HL-60 (cell line): ENCODE measurements around the gene SLC12A1.

Experiments
- DNase-seq, 2 experiments: peaks; one replicate each; pipeline ENCODE4 v3.0.0-alpha.2; 2010 to 2020; ENCODE audit warnings: low read depth in 1 of 2, low spot score in 1 of 2
- H3K27ac ChIP-seq: fragments of 250-450 bp; sonication (Bioruptor Pico); replicated peaks from 2 replicates; pipeline ENCODE4 v1.5.1; 2020; ENCODE audit warnings: mild to moderate bottlenecking, moderate library complexity
- H3K27me3 ChIP-seq: fragments of 250-450 bp; sonication (Bioruptor Pico); 2 replicates; pipeline ENCODE4 v1.5.1; 2021; ENCODE audit warnings: mild to moderate bottlenecking, moderate library complexity; ENCODE audit not compliant: insufficient read depth, poor library complexity, severe bottlenecking
- H3K4me3 ChIP-seq: replicated peaks from 2 replicates; pipeline ENCODE4 v1.5.1; 2011; ENCODE audit warnings: mild to moderate bottlenecking, control low read depth, low read length; ENCODE audit not compliant: insufficient read depth
- CTCF ChIP-seq: IDR thresholded peaks from one replicate; pipeline ENCODE4 v1.5.1; 2011; ENCODE audit warnings: low read length, control low read depth, inconsistent platforms; ENCODE audit not compliant: insufficient read depth
- GABPA ChIP-seq: IDR thresholded peaks from 2 replicates; pipeline ENCODE4 v1.6.1; 2012; ENCODE audit warnings: low read depth
- POLR2AphosphoS5 ChIP-seq: IDR thresholded peaks from 2 replicates; pipeline ENCODE4 v1.6.1; 2012; ENCODE audit warnings: low read depth
- SPI1 ChIP-seq: IDR thresholded peaks from 2 replicates; pipeline ENCODE4 v1.6.1; 2012; ENCODE audit warnings: low read depth, mild to moderate bottlenecking, borderline replicate concordance
- TF ChIP-seq, protein P1 (sequence below): IDR thresholded peaks from 2 replicates; pipeline ENCODE4 v1.6.1; 2012; ENCODE audit warnings: low read depth; ENCODE audit not compliant: insufficient replicate concordance

The SLC12A1 gene

GRCh38 chr15:48343865-48344264, 137.8 kb downstream of the SLC12A1 start:
- Histone ChIP-seq H3K4me3 (no peak overlapping the region), H3K27ac (no peak overlapping the region), H3K27me3 (no peaks in the 10 kb centered on the region)
- no peak for TF ChIP-seq GABPA
- no peak for TF ChIP-seq SPI1
- TF ChIP-seq, protein P1, sequence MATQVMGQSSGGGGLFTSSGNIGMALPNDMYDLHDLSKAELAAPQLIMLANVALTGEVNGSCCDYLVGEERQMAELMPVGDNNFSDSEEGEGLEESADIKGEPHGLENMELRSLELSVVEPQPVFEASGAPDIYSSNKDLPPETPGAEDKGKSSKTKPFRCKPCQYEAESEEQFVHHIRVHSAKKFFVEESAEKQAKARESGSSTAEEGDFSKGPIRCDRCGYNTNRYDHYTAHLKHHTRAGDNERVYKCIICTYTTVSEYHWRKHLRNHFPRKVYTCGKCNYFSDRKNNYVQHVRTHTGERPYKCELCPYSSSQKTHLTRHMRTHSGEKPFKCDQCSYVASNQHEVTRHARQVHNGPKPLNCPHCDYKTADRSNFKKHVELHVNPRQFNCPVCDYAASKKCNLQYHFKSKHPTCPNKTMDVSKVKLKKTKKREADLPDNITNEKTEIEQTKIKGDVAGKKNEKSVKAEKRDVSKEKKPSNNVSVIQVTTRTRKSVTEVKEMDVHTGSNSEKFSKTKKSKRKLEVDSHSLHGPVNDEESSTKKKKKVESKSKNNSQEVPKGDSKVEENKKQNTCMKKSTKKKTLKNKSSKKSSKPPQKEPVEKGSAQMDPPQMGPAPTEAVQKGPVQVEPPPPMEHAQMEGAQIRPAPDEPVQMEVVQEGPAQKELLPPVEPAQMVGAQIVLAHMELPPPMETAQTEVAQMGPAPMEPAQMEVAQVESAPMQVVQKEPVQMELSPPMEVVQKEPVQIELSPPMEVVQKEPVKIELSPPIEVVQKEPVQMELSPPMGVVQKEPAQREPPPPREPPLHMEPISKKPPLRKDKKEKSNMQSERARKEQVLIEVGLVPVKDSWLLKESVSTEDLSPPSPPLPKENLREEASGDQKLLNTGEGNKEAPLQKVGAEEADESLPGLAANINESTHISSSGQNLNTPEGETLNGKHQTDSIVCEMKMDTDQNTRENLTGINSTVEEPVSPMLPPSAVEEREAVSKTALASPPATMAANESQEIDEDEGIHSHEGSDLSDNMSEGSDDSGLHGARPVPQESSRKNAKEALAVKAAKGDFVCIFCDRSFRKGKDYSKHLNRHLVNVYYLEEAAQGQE: no peak
- peak; percentile 38; the same call in 1 of the 2 replicates for TF ChIP-seq POLR2AphosphoS5
- TF ChIP-seq CTCF: no peak
- no peak for DNase-seq

- H3K4me3 ChIP-seq: no peak overlapping the region
- no peak for DNase-seq
- H3K27me3 ChIP-seq: no peaks in the 10 kb centered on the region
- TF ChIP-seq POLR2AphosphoS5: no peak
- TF ChIP-seq, protein P1: no peak
- no peak for TF ChIP-seq GABPA
- TF ChIP-seq SPI1: no peak
- no peak for TF ChIP-seq CTCF
- no peak overlapping the region for H3K27ac ChIP-seq
Observed at GRCh38 chr15:48345516-48345915, 139.4 kb downstream of the SLC12A1 start.

GRCh38 chr15:48352474-48353072, 146.5 kb downstream of the SLC12A1 start:
- no peaks in the 10 kb centered on the region for H3K27me3 ChIP-seq
- H3K4me3 ChIP-seq: no peak overlapping the region
- DNase-seq: peak in 1 of 2 experiments; percentile 67
- no peak overlapping the region for H3K27ac ChIP-seq
- peak; percentile 73 for TF ChIP-seq CTCF
- TF ChIP-seq, protein P1: no peak
